ENCODE results near the gene PTPRT.

The PTPRT gene

DNA sequence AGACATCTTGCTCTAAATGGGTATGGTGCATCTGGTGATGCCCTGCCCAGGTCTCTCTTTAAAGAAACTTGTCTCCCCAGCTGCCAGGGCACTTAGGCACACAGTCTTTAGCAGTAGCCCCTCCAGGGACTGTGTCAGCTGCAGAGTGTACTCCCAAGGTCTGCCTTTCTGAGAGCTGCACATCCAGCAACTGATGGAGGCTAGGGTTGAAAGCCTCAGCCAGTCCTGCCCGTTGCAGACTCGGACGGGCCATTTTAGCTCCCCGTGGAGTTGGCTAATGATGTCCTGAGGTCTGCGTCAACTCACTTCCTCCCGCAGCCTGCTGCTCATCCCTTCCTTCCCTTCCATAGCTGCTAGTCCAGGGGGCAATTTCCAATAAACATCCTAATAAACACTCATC is 381.8 kb downstream of the PTPRT start:
- no peak for DNase-seq (ENCODE audit: low read depth in 2 of 2)

DNA sequence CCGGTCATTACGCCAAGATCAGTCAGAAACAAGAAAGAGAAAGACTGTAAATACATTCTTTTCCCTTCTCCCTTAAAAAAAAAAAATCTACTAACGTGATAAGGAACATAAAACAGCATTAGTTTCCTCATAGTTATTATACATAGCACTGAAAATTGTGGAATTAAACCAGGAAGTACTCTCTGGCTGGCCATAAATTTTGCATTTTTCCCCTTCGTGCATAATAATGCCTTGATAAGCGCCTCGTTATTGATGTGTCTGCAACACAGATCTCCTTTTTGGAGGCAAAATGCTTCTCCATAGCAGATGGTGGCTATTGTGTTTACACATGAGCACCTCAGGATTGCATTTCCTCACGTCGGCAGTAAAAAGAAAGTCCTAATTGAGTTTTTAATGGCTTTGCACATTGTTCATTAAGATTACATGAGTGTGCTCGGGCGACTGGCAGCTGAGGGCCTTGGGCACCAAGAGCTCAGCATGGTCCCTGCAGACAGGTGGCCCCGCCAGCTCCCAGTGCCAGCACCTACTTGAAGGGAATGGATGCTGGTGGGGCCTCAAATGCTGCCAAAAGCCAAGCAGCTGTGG is 394.5 kb downstream of the PTPRT start:
- no peak for DNase-seq (ENCODE audit: low read depth in 2 of 2)

DNA sequence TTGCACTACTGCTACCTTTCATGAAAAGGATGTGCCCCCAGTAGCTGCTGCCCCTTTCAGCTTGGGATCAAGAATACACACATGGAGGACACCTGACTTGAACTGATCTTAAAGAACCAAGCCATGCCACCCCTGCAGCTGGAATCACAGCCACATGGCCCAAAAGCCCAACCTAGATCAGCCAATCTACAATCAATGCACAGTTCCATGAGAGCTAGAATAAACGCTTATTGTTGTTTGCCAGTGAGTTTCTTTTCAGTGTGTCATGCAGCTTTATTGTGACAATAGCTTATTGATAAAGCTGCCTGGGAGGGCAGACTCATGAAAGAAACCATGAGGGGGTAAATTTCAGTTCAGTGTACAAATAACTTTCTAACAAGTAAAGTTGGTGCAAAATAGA is 397.7 kb downstream of the PTPRT start:
- no peak for DNase-seq (ENCODE audit: low read depth in 2 of 2)

GRCh38 chr20:42790111-42790510 is 399.6 kb downstream of the PTPRT start:
- DNase-seq (ENCODE audit: low read depth in 2 of 2) = no peak

DNA sequence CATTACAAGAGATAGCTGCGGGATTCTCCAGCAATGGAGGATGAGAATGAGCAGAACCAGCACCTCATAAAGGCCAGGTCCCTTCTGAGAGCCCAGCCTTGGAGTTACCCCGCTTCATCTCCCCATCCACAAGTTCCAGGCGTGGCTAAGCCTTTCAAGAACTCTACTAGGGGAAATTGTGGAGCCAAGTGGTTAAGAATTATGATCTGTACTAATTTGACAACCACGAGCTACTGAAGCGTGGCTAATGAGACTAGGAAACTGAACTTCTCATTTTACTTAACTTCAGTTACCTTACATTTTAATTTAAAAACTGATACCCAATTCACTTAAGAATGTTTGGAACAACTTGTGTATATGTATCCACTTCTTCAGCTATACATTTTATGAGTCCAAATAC is 401.0 kb downstream of the PTPRT start:
- no peak for DNase-seq (ENCODE audit: low read depth in 2 of 2)

DNA sequence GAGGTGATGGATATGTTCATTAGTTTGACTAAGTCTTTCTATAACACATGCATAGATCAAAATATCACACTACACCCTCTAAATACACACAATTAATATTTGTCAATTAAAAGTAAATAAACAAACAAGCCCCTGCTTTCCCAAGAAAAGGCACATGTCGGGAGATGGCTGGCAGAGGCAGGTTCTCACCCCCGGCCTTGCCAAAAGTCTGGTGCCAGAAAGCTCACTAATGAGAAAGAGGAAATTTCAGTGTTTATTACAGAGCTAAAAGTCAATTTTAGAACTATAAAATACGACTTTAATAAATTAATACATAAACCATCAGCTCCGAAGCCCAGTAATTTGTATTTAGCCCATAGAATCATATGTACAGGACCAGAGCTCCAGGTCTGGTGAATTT is 404.7 kb downstream of the PTPRT start:
- no peak for DNase-seq (ENCODE audit: low read depth in 2 of 2)

DNA sequence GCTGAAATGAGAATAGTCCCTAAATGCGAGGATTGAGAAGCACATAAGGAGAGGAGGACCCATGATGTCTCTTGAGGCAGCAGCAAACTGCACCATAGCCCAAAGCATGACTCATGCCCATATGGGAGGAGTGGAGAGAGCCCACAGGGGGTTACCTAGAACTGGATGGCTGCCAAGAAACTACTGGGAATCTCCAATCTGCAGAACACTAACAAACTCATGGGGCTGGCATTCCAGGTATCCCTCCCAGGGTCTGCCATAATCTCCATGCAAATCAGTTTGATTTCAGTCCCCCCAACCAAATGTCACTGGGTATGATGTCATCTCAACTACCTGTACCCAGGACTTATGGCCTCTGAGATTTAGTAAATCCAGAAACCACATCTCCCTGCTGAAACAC is 410.5 kb downstream of the PTPRT start:
- no peak for DNase-seq (ENCODE audit: low read depth in 2 of 2)

GRCh38 chr20:42775866-42776265 is 413.8 kb downstream of the PTPRT start:
- DNase-seq (ENCODE audit: low read depth in 2 of 2) = no peak

DNA sequence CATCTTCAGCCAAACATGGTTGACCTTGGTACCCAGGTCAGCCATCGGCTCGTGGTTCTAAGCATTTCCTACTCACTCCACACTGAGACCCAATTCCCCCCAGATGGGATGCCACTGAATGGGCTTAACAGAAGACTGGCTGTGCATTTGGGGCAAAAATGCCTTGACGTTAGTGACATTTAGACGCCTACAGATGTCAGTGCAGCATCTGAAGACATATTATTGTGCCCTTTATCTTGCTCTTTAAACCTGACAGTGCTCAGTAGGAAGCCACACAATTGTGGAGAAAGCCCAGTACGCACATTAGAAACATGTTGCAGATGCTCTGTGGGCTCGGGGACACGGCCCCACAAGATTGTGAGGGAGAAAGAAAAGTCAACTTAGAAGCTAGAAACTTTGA is 414.7 kb downstream of the PTPRT start:
- no peak for DNase-seq (ENCODE audit: low read depth in 2 of 2)

DNA sequence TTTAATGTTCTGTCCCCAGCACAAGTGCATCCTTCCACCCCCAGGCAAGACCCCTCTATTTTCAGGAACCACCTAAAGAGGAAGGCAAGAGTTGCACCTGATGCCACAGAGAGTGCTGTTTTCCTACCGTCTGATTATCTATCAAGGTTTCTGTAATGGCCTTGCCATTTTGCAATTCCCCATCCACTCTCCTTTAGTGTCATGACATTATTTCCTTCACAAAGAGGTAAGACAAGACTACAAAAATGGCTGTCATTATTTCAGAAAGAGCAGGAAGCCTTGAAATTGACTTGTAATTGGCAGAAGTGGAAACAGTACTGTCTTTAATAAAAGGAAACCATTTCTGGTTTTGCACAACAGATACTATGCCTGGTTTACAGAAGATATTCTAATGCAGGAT is 426.7 kb downstream of the PTPRT start:
- DNase-seq (ENCODE audit: low read depth in 2 of 2) = no peak

DNA sequence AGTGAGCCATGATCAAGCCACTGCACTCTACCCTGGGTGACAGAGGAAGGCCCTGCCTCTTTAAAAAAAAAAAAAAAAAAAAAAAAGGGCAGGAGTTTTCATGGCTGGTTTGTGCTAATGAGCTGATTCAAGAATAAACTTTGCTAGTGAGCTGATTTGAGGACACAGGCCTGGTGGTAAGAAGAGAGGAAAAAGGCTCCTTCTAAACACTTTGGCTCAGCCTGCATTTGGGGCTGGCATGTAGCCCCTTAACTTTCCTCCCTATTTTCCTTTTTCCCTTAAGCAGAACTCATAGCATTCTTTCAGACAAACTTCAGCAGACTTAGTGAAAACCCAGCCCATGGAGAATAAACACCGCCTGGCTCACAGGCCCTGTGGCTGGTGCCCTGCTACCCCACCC is 432.7 kb downstream of the PTPRT start:
- no peak for DNase-seq (ENCODE audit: low read depth in 2 of 2)

- no peak for DNase-seq (ENCODE audit: low read depth in 2 of 2)
These were observed 435.0 kb downstream of the PTPRT start for GRCh38 chr20:42754706-42755105.

DNA sequence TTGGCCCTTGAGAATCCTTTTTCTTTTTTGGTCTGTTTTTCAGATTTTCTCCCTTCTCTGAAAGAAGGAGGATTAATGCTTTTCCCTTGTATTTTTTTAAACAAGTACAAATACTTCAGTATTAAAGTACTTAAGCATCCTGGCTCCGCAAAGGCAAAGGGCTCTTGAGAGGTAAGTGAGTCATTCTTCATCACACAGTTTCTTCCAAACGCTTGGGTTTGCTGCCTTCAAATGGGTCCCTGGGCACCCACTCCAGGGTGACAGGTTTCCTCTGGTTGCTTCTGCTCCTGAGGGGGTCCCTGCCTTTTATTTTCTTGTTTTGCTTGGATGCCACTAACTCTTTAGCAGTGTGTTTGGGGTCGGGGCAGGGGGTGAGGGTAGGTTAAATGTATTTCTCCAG is 437.1 kb downstream of the PTPRT start:
- DNase-seq (ENCODE audit: low read depth in 2 of 2) = no peak

DNA sequence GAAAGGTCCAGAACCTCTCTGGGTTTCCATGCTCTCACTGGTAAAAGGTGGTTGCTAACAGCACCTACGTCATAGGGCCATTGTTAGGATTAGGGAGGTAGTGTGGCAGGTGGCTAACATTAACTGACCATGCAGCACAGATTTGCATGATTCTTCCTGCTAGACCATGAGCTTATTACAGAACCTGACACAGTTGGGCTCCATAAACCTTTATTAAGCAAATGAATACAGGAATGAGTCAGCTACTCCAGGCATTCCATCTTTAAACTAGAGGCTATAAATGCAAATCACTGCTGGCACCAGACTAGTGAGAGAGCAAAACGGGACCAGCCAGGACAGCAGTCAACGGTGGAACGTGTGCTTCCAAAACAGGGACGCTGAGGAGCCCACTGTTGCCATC is 440.1 kb downstream of the PTPRT start:
- DNase-seq (ENCODE audit: low read depth in 2 of 2) = no peak

GRCh38 chr20:42747765-42748411 is 441.8 kb downstream of the PTPRT start:
- DNase-seq (ENCODE audit: low read depth in 2 of 2) = no peak

GRCh38 chr20:42744756-42745465 is 444.8 kb downstream of the PTPRT start:
- no peak for DNase-seq (ENCODE audit: low read depth in 2 of 2)

DNA sequence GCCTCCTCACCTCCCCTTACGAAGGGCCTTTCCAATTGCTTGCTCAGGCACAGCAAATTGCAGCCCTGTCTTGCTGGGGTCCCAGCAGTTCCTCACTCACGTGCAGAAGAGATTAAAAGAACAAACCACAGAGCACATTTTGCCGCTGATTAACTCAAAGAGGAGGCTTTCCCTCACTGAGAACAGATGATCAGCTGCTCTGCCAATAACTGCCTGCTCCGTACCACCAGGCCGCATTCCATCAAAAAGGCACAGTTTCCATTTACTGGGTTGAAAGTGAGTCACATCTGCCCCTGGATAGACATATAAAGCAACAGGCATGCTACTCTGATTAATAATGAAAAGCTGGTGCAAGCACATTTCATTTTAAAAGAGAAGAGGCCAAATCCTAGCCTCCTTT is 446.8 kb downstream of the PTPRT start:
- DNase-seq (ENCODE audit: low read depth in 2 of 2) = no peak

DNA sequence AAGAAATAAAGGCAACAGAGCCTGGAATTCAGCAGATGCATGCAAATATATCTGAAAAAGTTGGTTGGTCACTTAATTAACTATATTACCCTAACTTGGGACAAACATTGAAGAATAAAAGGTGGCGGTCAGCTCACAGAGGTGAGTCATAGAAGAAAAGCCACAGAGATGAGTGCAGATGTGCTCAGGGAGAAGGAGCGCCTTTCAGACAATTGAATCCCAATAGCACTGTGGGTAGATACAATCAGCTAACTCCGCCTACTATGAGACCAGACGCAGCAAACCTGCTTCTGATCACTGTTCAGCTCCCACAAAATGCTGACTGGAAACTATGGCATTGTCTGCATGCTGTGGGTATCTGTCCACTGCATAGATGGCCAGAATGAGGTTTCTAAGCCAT is 447.8 kb downstream of the PTPRT start:
- DNase-seq (ENCODE audit: low read depth in 2 of 2) = no peak

DNA sequence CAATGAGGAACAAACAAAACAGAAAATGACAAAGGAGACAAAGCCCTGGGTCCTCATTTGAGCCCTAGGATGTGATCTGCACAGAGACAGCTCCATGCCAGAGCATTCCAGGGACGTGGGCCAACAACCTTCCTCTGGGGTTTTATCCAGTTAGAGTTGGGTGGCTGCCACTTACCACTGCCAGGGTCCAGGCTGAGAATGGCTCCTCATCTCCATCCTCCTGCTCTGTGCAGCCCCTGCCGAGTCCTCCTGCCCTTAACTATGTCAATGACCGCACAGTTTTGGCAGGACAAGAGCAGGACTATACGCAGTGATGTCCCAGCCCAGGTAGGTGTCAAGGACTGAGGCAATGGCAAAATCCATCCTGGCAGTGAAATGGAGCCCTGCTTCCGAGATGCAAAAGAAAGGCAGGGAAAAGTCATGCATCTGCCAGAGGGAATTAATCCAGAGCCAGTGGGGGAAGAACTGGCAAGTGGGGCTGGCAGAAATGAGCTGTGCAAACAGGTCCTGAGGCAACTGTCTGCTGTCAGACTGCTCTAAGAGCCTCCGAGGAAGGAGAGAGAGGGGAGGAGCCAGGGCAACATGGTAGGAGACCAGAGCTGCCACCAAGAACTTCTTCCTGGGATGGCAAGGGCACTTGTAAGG is 449.4 kb downstream of the PTPRT start:
- DNase-seq (ENCODE audit: low read depth in 2 of 2) = no peak

DNA sequence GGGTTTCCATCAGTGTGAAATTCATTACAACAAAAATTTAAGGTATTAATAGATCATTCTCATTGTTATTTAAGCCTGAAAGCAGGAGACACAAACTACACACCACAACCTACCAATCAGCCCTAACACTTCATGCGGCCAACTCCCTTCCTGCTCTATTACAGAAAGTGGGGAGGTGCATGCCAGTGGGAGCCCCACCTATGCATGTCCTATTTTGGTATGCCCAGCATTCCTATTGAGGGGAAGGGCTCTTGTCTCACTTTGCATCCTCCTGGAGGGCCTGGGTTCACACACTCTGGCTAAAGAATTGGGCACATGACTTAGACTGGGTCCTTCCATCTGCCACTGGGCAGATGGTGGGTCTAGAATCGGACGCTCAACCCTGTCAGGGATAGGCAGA is 450.0 kb downstream of the PTPRT start:
- DNase-seq (ENCODE audit: low read depth in 2 of 2) = no peak

- DNase-seq (ENCODE audit: low read depth in 2 of 2) = no peak
These were observed 454.2 kb downstream of the PTPRT start for GRCh38 chr20:42735539-42735938.

GRCh38 chr20:42734660-42735368 is 454.9 kb downstream of the PTPRT start:
- DNase-seq (ENCODE audit: low read depth in 2 of 2) = no peak
